Activated CD4-positive, alpha-beta T cell treated with anti-CD3 and anti-CD28 coated beads, Interleukin-2, amount 10 ng/mL, durations not matched to agents 24 days and 14 days (primary cell): ENCODE measurements around the gene ANAPC5. TPM values are rescaled to one million over a fixed set of nuclear protein-coding genes. Genes with fewer than 3 reads are reported as not detected.
"Not testable (repeated sequence)": the region's sequence is repeated elsewhere in the genome, so short reads cannot be mapped to it uniquely, and the experiment has no call there.

Source experiments
- DNase-seq: peaks from one replicate; pipeline ENCODE4 v3.0.0; 2022
- H3K27ac Mint-ChIP-seq: one replicate; pipeline ENCODE4 v1.8.0; 2022; ENCODE audit warnings: mild to moderate bottlenecking, mixed read lengths
- H3K27me3 Mint-ChIP-seq: one replicate; pipeline ENCODE4 v1.8.0; 2022; ENCODE audit warnings: mixed read lengths
- H3K36me3 Mint-ChIP-seq: one replicate; pipeline ENCODE4 v1.8.0; 2022; ENCODE audit warnings: low read depth, mild to moderate bottlenecking, mixed read lengths
- H3K4me1 Mint-ChIP-seq: one replicate; pipeline ENCODE4 v1.8.0; 2021; ENCODE audit warnings: mixed read lengths
- H3K4me3 Mint-ChIP-seq: one replicate; pipeline ENCODE4 v1.8.0; 2022; ENCODE audit warnings: mild to moderate bottlenecking, moderate library complexity, mixed read lengths
- H3K9me3 Mint-ChIP-seq: one replicate; pipeline ENCODE4 v1.8.0; 2021; ENCODE audit warnings: mixed read lengths
- intact Hi-C: fragments of 100-400 bp; cut with micrococcal nuclease; formaldehyde crosslinking; loops from one replicate; pipeline ENCODE4 v1.15.1; 2023
- total RNA-seq: library from RNA; stranded (reverse); gene quantifications from 2 replicates; pipeline ENCODE4 v1.2.3, GENCODE V29; 2022

Gene ANAPC5
- 151 and 154 TPM in 2 replicates for total RNA-seq

GRCh38 chr12:121351820-121352681 is at the start of gene ANAPC5:
TSS of gene ANAPC5 (minus strand) at chr12:121352411. CDS start at chr12:121352340, 71 bp downstream.
- Mint-ChIP-seq H3K9me3 (no peaks in the 10 kb centered on the region), H3K36me3 (peaks cover 11% of the 10 kb centered on the region), H3K4me1 (peaks cover 24% of the 10 kb centered on the region), H3K27ac (peak within 1 kb of the TSS; percentile 98), H3K4me3 (peak within 1 kb of the TSS; percentile 96), H3K27me3 (peaks cover 3% of the 10 kb centered on the region)
- DNase-seq = peak; percentile 97
- intact Hi-C loops = loop anchor here (1.0 to 5.0 kb wide), 4 partner anchors 48 to 115 kb away; partner anchors contain the start of genes CAMKK2 and RNF34

- Mint-ChIP-seq H3K27ac (peak overlapping the region; percentile 98), H3K4me3 (peak overlapping the region; percentile 95), H3K27me3 (no peaks in the 10 kb centered on the region), H3K4me1 (peaks cover 25% of the 10 kb centered on the region), H3K9me3 (no peaks in the 10 kb centered on the region), H3K36me3 (peaks cover 27% of the 10 kb centered on the region)
- intact Hi-C loops = loop anchor here (1.0 to 5.0 kb wide), 5 partner anchors 8 to 818 kb away; partner anchors contain the start of genes ANAPC5 and POP5
- peak; percentile 88 for DNase-seq
These were observed 48.3 kb upstream of the ANAPC5 start for GRCh38 chr12:121400332-121401139.

- Mint-ChIP-seq H3K36me3 (peaks cover 21% of the 10 kb centered on the region), H3K4me1 (peaks cover 24% of the 10 kb centered on the region), H3K4me3 (peak within 1 kb of the TSS; percentile 95), H3K27me3 (no peaks in the 10 kb centered on the region), H3K9me3 (no peaks in the 10 kb centered on the region), H3K27ac (peak within 1 kb of the TSS; percentile 98)
- DNase-seq = peak; percentile 99
- intact Hi-C loops = loop anchor here (1.0 to 5.0 kb wide), 5 partner anchors 7 to 817 kb away; partner anchors contain the start of genes ANAPC5 and POP5
These were observed 47.5 kb upstream of the ANAPC5 start, which contains the start of gene RNF34 for GRCh38 chr12:121399391-121400331. TSS of gene RNF34 (plus strand) at chr12:121400118. CDS start at chr12:121400213, 95 bp downstream.

- H3K36me3 Mint-ChIP-seq = peaks cover 12% of the 10 kb centered on the region
- H3K4me1 Mint-ChIP-seq = peaks cover 22% of the 10 kb centered on the region
- DNase-seq = no peak
- no peaks in the 10 kb centered on the region for H3K27me3 Mint-ChIP-seq
- peak overlapping the region; percentile 95 for H3K4me3 Mint-ChIP-seq
- intact Hi-C loops = no loop called here
- no peak overlapping the region for H3K27ac Mint-ChIP-seq
- no peaks in the 10 kb centered on the region for H3K9me3 Mint-ChIP-seq
These were observed 46.1 kb upstream of the ANAPC5 start for GRCh38 chr12:121398355-121398754.

- peaks cover 17% of the 10 kb centered on the region for H3K4me1 Mint-ChIP-seq
- H3K9me3 Mint-ChIP-seq = no peaks in the 10 kb centered on the region
- intact Hi-C loops = no loop called here
- no peaks in the 10 kb centered on the region for H3K27me3 Mint-ChIP-seq
- peaks cover 8% of the 10 kb centered on the region for H3K36me3 Mint-ChIP-seq
- DNase-seq = no peak
- no peak overlapping the region for H3K4me3 Mint-ChIP-seq
- no peak overlapping the region for H3K27ac Mint-ChIP-seq
These were observed 45.3 kb upstream of the ANAPC5 start for GRCh38 chr12:121397521-121397920.

GRCh38 chr12:121392325-121392716 is 40.1 kb upstream of the ANAPC5 start:
- no peak overlapping the region for H3K27ac Mint-ChIP-seq
- H3K27me3 Mint-ChIP-seq = no peaks in the 10 kb centered on the region
- no peaks in the 10 kb centered on the region for H3K36me3 Mint-ChIP-seq
- peaks cover 17% of the 10 kb centered on the region for H3K4me1 Mint-ChIP-seq
- H3K4me3 Mint-ChIP-seq = no peak overlapping the region
- DNase-seq = no peak
- intact Hi-C loops = loop anchor here (1.0 kb wide), 1 partner anchor 8 kb away; the partner anchor contains the start of gene RNF34
- H3K9me3 Mint-ChIP-seq = peaks cover 3% of the 10 kb centered on the region

GRCh38 chr12:121391619-121392324 is 39.6 kb upstream of the ANAPC5 start:
- intact Hi-C loops = loop anchor here (1.0 kb wide), 1 partner anchor 9 kb away; the partner anchor contains the start of gene RNF34
- H3K9me3 Mint-ChIP-seq = peaks cover 3% of the 10 kb centered on the region
- peak overlapping the region; percentile 6 for H3K27ac Mint-ChIP-seq
- no peaks in the 10 kb centered on the region for H3K27me3 Mint-ChIP-seq
- no peaks in the 10 kb centered on the region for H3K36me3 Mint-ChIP-seq
- H3K4me3 Mint-ChIP-seq = peak overlapping the region; percentile 34
- peak; percentile 86 for DNase-seq
- H3K4me1 Mint-ChIP-seq = peaks cover 17% of the 10 kb centered on the region

- H3K9me3 Mint-ChIP-seq = peaks cover 3% of the 10 kb centered on the region
- no peaks in the 10 kb centered on the region for H3K36me3 Mint-ChIP-seq
- H3K27ac Mint-ChIP-seq = no peak overlapping the region
- intact Hi-C loops = no loop called here
- no peaks in the 10 kb centered on the region for H3K27me3 Mint-ChIP-seq
- no peak for DNase-seq
- peaks cover 17% of the 10 kb centered on the region for H3K4me1 Mint-ChIP-seq
- H3K4me3 Mint-ChIP-seq = no peak overlapping the region
These were observed 38.6 kb upstream of the ANAPC5 start for GRCh38 chr12:121390856-121391255.

GRCh38 chr12:121388421-121388981 is 36.3 kb upstream of the ANAPC5 start:
- H3K4me1 Mint-ChIP-seq = peaks cover 17% of the 10 kb centered on the region
- intact Hi-C loops = no loop called here
- H3K27me3 Mint-ChIP-seq = peaks cover 2% of the 10 kb centered on the region
- peaks cover 3% of the 10 kb centered on the region for H3K9me3 Mint-ChIP-seq
- no peak overlapping the region for H3K27ac Mint-ChIP-seq
- H3K4me3 Mint-ChIP-seq = no peak overlapping the region
- no peak for DNase-seq
- no peaks in the 10 kb centered on the region for H3K36me3 Mint-ChIP-seq

- DNase-seq, H3K4me3 Mint-ChIP-seq, intact Hi-C loops, H3K27ac Mint-ChIP-seq, H3K36me3 Mint-ChIP-seq, H3K27me3 Mint-ChIP-seq, H3K9me3 Mint-ChIP-seq, H3K4me1 Mint-ChIP-seq: not testable (repeated sequence)
These were observed 32.7 kb upstream of the ANAPC5 start for GRCh38 chr12:121384891-121385290.

GRCh38 chr12:121383601-121384021 is 31.4 kb upstream of the ANAPC5 start:
- Mint-ChIP-seq H3K9me3 (peaks cover 2% of the 10 kb centered on the region), H3K4me3 (no peak overlapping the region), H3K27me3 (peaks cover 8% of the 10 kb centered on the region), H3K4me1 (peaks cover 5% of the 10 kb centered on the region), H3K27ac (no peak overlapping the region), H3K36me3 (no peaks in the 10 kb centered on the region)
- DNase-seq = no peak
- intact Hi-C loops = no loop called here

GRCh38 chr12:121379945-121380344 is 27.7 kb upstream of the ANAPC5 start:
- no peak for DNase-seq
- intact Hi-C loops = no loop called here
- H3K4me1 Mint-ChIP-seq = no peaks in the 10 kb centered on the region
- H3K27me3 Mint-ChIP-seq = peaks cover 13% of the 10 kb centered on the region
- no peak overlapping the region for H3K27ac Mint-ChIP-seq
- no peaks in the 10 kb centered on the region for H3K36me3 Mint-ChIP-seq
- H3K9me3 Mint-ChIP-seq = no peaks in the 10 kb centered on the region
- no peak overlapping the region for H3K4me3 Mint-ChIP-seq
